NCI-H1048 (cell line): ENCODE data around the gene CHN2.

Experiments
- DNase-seq: peaks from one replicate; lab custom pipeline; 2025; lab: John Stamatoyannopoulos, UW

CHN2 gene

GRCh38 chr7:29401769-29402168 lies 207.2 kb downstream of the CHN2 start:
- no peak for DNase-seq

GRCh38 chr7:29405891-29406290 lies 211.3 kb downstream of the CHN2 start:
- no peak for DNase-seq

DNA sequence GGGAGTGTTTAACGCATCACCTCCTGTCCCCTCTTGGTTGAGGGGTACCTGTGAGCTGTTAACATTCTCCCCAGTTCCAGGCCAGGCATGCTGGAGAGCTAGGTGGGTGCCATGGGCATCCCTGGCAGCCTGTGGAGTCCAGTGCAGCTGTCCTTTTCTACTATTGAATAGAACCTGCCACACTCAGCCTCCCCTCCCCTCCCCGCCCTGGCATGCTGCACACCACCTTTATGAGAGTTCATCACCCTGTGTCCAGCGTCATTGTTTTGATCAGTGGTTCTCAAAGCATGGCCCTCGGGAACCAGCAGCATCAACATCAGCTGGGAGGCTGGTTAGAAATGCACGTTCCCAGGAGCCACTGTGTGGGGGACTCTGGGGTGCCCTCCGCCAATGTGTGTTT lies 211.8 kb downstream of the CHN2 start:
- no peak for DNase-seq

DNA sequence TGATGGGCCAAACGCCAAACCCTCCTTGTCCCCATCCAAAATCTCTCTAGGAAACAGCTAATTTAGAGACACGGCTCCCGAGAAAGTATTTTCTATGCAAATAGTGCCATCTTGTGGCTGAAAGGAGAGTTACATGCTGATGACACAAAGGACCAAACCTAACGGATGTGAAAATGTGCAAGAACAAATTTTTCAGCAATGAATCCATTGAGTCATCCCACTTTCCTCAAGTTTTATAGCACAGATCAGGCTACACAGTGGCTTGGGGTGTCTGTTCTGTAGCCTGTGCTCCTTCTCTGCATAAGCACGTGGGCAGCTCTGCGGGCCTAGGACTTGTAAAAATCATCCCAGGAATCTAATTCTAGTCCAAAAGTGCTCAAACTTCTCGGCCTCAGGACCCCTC lies 214.3 kb downstream of the CHN2 start:
- no peak for DNase-seq

GRCh38 chr7:29410996-29411395 lies 216.4 kb downstream of the CHN2 start:
- DNase-seq, result no peak

- DNase-seq, result no peak
Measured at GRCh38 chr7:29412912-29413311, 218.3 kb downstream of the CHN2 start.

DNA sequence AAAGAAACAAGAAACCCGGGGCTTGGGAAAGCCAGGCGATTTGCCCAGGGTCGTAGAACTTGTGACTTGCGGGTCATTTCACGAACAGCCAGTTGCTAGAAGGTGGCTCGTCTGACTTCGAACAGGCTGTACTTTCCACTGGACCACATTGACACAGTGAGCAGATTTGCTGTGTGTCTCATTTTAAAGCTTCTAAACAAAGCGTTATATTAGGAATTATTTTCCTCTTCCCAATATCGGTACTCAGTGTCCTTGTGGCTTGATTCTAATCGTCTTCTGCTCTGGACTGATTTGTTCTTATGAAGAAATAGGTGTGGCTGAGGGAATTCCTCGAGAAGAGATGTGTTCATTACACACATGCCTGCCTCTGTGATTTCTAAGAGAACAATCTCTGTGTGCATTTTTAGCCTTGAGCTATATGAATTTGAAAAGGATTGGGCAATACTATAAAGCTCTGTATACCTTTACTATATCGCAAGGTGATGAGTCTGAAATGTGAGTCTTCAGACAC lies 219.1 kb downstream of the CHN2 start:
- DNase-seq, result no peak

DNA sequence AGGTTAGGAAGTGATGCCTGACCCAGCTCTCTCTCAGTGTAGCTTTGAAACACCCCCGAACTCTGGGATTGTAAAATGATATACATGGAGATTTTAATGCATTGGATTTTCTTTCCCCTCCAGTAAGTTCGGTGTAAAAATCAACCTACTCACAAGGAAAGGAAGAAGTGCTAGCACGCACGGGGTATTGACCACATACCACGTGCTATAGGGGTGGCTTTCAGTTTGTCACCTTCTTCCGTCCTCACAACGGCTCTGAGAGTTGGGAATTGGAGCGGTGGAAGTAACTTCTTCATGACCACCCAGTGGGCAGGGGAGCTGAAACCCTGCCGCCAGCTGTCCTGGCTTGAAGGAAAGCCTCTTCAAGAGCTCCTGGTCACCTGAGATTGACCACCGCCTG lies 219.6 kb downstream of the CHN2 start:
- DNase-seq, result no peak

DNA sequence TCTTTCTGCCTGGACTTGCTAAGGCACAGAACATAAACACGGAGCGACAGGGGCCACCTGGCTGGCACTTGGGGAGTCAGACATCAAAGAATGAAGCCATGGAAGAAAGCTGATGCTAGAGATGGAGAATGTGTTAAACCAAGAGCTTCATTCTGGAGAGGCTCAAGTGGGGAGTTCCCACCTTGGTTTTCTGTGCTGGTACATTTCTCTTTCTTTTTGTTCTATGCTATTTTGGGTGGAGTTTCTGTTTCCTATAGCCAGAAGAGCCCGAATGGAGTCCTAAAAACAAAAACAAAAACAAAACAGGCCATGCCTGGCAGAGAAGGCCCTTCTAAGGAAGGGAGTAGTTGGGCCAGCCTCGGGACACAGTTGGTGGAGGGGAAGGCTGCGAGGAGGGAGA lies 220.6 kb downstream of the CHN2 start:
- no peak for DNase-seq

GRCh38 chr7:29416276-29416937 lies 221.8 kb downstream of the CHN2 start:
- DNase-seq, result no peak

GRCh38 chr7:29416938-29417305 lies 222.3 kb downstream of the CHN2 start:
- no peak for DNase-seq

- DNase-seq, result no peak
Measured at GRCh38 chr7:29418056-29418455, 223.5 kb downstream of the CHN2 start.

GRCh38 chr7:29418651-29419050 lies 224.1 kb downstream of the CHN2 start:
- no peak for DNase-seq

DNA sequence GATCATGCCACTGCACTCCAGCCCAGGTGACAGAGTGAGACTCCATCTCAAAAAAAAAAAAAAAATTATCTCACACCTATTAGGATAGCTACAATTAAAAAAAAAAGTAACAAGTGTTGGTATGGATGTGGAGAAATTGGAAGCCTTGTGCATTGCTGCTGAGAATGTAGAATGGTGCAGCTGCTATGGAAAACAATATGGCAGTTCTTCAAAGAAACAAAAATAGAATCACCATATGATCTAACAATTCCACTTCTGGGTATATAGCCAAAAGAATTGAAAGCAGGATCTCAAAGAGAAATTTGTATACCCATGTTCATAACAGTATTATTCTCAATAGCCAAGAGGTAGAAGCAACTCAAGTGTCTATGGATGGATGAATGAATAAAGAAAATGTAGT lies 225.4 kb downstream of the CHN2 start:
- no peak for DNase-seq

DNA sequence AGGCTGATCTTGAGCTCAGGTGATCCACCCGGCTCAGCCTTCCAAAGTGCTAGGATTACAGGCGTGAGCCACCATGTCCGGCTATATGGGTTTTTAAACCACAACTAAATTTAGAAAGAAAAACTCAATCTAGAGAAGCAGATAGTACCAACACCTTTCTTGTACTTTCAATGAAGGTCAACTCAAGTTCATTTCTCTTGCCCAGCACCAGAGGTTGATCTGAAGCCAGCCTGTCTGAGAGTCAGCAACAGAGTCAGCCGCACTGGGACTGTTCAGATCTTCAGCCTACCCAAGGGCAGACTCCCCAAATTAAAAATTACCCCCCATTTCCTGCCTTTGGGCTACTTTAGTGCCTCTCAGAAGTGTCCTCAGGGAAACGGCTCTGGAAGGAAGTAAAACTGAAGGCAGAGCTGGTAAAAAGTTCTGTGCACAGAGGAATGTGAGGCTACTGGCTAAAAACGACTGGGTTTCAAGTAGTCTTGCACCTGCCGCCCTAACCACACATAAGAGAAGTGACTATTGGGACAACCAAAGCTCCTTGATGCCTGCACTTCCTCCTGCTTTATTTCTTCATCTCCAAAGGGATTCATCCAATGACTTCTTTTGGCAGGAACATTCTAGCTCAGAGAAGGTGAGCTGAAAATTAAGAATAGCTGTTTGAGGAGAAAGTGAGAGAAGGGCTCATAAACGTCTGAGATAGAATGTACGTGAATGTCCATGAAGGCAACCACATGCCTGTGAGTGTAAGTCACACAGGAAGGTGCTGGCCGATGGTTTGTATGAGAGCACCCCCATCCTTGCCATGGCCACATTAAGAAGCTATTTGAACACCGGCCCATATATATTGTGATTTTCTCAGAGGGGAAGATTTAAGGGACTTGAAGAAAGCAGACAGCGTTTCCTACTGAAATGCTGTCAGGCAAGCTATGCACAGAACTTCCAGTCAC lies 226.7 kb downstream of the CHN2 start:
- DNase-seq, result no peak

DNA sequence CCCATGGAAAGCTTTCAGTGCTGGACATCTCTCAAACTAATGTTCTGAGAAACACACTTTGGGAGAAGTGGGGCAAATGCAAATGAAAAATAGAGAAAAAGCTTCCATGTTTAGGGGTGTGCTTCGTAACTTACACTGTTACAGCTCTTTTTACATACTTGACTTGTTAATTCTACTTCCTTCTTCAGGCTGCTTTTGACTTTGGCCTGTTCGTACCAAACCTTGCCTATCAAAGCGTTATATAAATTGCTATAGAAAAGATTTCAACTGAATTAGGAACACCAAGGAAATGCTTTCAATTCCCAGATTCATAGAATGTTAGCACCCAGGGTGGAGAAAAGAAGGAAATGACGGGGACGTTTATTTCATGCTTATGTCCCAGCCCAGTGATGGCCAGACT lies 228.3 kb downstream of the CHN2 start:
- DNase-seq, result no peak

DNA sequence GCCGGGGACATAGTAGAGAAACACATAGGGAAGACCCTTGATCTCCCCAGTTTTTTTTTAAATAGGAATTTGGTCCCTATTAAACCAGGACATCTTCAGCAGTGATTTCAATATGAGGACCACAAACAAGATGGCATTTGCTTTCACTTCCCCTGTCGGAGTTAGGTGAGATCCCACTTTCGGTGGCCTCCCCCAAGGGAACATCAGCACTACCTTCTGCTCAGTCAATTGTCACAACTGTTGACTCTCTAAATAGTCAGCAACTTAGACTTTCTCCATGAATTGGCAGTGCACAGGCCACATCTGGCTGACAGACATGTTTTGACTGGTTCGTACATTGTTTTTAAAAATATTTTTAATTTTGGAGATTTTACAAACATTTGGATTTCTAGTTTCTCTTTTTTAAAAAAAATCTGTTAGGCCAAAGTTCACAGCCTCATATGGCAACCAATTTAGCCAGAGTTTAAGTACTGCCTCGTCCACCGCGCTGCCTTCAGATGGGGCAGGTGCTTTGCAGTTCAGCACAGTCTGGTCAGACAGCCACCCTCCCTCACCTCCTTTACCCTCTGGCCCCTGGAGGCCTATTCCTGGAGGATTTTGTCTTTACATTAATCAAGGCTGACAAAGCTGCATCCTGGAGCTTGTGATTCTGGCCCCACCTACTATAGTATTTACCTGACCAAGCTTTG lies 229.9 kb downstream of the CHN2 start:
- no peak for DNase-seq

- no peak for DNase-seq
Measured at GRCh38 chr7:29424984-29425309, 230.4 kb downstream of the CHN2 start.

GRCh38 chr7:29426587-29426986 lies 232.0 kb downstream of the CHN2 start:
- no peak for DNase-seq

GRCh38 chr7:29429401-29429800 lies 234.8 kb downstream of the CHN2 start:
- no peak for DNase-seq

- DNase-seq, result no peak
Measured at GRCh38 chr7:29430279-29430949, 235.8 kb downstream of the CHN2 start.

DNA sequence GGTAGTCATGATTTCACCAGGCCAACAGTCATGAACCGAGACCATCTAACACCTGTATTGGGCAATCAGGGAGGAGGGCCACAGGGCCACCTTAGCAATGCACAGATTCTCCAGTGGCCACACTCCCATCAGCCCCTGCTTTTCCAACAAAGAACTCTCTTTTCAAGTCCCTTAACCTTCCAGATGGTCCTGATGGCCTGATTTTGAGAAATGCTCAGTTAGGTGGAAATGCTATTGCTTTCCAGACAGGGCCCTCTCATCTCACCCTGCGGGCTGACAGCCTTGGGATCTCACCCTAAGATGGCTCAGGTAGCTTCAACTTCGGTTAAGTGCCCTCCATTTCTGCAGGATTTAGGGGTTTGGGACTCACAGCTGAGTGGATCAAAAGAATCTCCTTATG lies 237.1 kb downstream of the CHN2 start:
- no peak for DNase-seq
